Liver (tissue), 9 donors: ENCODE results near the gene COPS8. TPM values are rescaled to one million over a fixed set of nuclear protein-coding genes. Genes with fewer than 3 reads are reported as not detected.
A peak's percentile ranks its signal among the peaks of the same experiment; 100 is the strongest.

Source experiments
- DNase-seq: peaks from one replicate; pipeline ENCODE4 v3.0.0-alpha.2; 2017; ENCODE audit warnings: low spot score
- H3K27ac ChIP-seq, 2 donors: one replicate each; pipeline ENCODE4 v1.7.0; 2013; ENCODE audit warnings: inconsistent platforms in 2 of 2, low read length in 2 of 2, control low read depth in 1 of 2, low read depth in 1 of 2, mild to moderate bottlenecking in 1 of 2
- H3K27me3 ChIP-seq, 4 donors: one replicate each; pipeline versions ENCODE4 v1.6.1 to v1.7.0; 2013; ENCODE audit warnings: low read length in 3 of 4, inconsistent platforms in 1 of 4, mild to moderate bottlenecking in 1 of 4, moderate library complexity in 1 of 4; ENCODE audit not compliant: control insufficient read depth in 4 of 4, insufficient read depth in 4 of 4
- H3K36me3 ChIP-seq, 4 donors: one replicate each; pipeline versions ENCODE4 v1.6.1 to v1.7.0; 2013; ENCODE audit warnings: low read length in 3 of 4, mild to moderate bottlenecking in 3 of 4, low read depth in 1 of 4, moderate library complexity in 1 of 4; ENCODE audit not compliant: control insufficient read depth in 4 of 4, insufficient read depth in 3 of 4
- H3K4me1 ChIP-seq, 4 donors: one replicate each; pipeline versions ENCODE4 v1.6.1 to v1.7.0; 2013; ENCODE audit warnings: low read length in 3 of 4, mild to moderate bottlenecking in 3 of 4, moderate library complexity in 1 of 4; ENCODE audit not compliant: control insufficient read depth in 4 of 4, insufficient read depth in 4 of 4
- H3K4me3 ChIP-seq, 3 donors: one replicate each; pipeline versions ENCODE4 v1.6.1 to v1.7.0; 2013; ENCODE audit warnings: low read length in 3 of 3, control low read depth in 1 of 3, low read depth in 1 of 3, mild to moderate bottlenecking in 1 of 3
- H3K9ac ChIP-seq, 2 donors: one replicate each; pipeline ENCODE4 v1.7.0; 2013; ENCODE audit warnings: low read length in 2 of 2, mild to moderate bottlenecking in 2 of 2, moderate library complexity in 2 of 2, control low read depth in 1 of 2, low read depth in 1 of 2
- H3K9me3 ChIP-seq, 4 donors: one replicate each; pipeline versions ENCODE4 v1.6.1 to v1.7.0; 2013; ENCODE audit warnings: low read length in 3 of 4; ENCODE audit not compliant: control insufficient read depth in 4 of 4
- EGR1 ChIP-seq, 2 donors: IDR thresholded peaks; 2 replicates each; pipeline ENCODE4 v1.6.1; 2016 to 2018; ENCODE audit warnings: antibody characterized with exemption in 2 of 2, low read depth in 2 of 2
- FOXA2 ChIP-seq: IDR thresholded peaks from 2 replicates; pipeline ENCODE4 v1.6.1; 2016; ENCODE audit warnings: antibody characterized with exemption
- GABPA ChIP-seq, 2 donors: IDR thresholded peaks in 1 of 2; conservative IDR thresholded peaks in 1 of 2; 2 replicates each; pipeline ENCODE4 v1.6.1; 2016; ENCODE audit warnings: antibody characterized with exemption in 2 of 2, mild to moderate bottlenecking in 1 of 2, moderate library complexity in 1 of 2
- HNF4A ChIP-seq, 2 donors: conservative IDR thresholded peaks; 2 replicates each; pipeline ENCODE4 v1.6.1; 2016; ENCODE audit warnings: antibody characterized with exemption in 2 of 2, mild to moderate bottlenecking in 2 of 2
- HNF4G ChIP-seq: IDR thresholded peaks from 2 replicates; pipeline ENCODE4 v1.6.1; 2016; ENCODE audit warnings: antibody characterized with exemption
- RAD21 ChIP-seq, 2 donors: IDR thresholded peaks; 2 replicates each; pipeline ENCODE4 v1.6.1; 2016; ENCODE audit warnings: antibody characterized with exemption in 2 of 2, mild to moderate bottlenecking in 2 of 2
- RXRA ChIP-seq, 2 donors: IDR thresholded peaks; 2 replicates each; pipeline ENCODE4 v1.6.1; 2017 to 2018; ENCODE audit warnings: antibody characterized with exemption in 2 of 2, mild to moderate bottlenecking in 1 of 2
- YY1 ChIP-seq: IDR thresholded peaks from 2 replicates; pipeline ENCODE4 v1.6.1; 2016; ENCODE audit warnings: antibody characterized with exemption, mild to moderate bottlenecking
- WGBS: extraction: QIAGEN DNeasy Blood & Tissue Kit; methylation state at CpG from one replicate; pipeline ENCODE4 v1.1.7; 2013; 5-methylcytosine and 5-hydroxymethylcytosine counted together
- polyA plus RNA-seq, 2 donors: library from polyadenylated mRNA; stranded (reverse) in 1 of 2; unstranded in 1 of 2; fragments of 200-250 nt in 1 of 2; fragments of >200 nt in 1 of 2; fragmentation: Nextera tagmentation in 1 of 2; extraction: Ambion mirVana in 1 of 2; gene quantifications; one replicate each; pipeline versions ENCODE4 v1.2.1 to v1.2.3, GENCODE V29; 2013 to 2015
- total RNA-seq, 2 donors: library from RNA; depleted of rRNA; stranded (reverse); fragments of >200 nt; gene quantifications; one replicate each; pipeline ENCODE4 v1.2.3, GENCODE V29; 2014
- TF ChIP-seq, protein P1 (sequence below): fragments of 150-350 bp; IDR thresholded peaks from 2 replicates; pipeline ENCODE4 v1.5.1; 2017; ENCODE audit warnings: improper control_type of control experiment, low read depth, low read length; ENCODE audit not compliant: missing input control
- TF ChIP-seq, protein P2 (sequence below): IDR thresholded peaks from 2 replicates; pipeline ENCODE4 v1.6.1; 2016; ENCODE audit warnings: antibody characterized with exemption, mild to moderate bottlenecking
- TF ChIP-seq, protein P3 (sequence below): IDR thresholded peaks from 2 replicates; pipeline ENCODE4 v1.6.1; 2016; ENCODE audit warnings: antibody characterized with exemption
- TF ChIP-seq, protein P4 (sequence below): IDR thresholded peaks from 2 replicates; pipeline ENCODE4 v1.6.1; 2016; ENCODE audit warnings: antibody characterized with exemption
- donor health status: healthy.
- donor health status: healthy.
- donor health status: healthy.
- donor health status: healthy.
- donor health status: healthy.

COPS8 gene
- total and polyA plus RNA-seq, 4 donors = 19.1 to 32.9 (median 20.1) TPM

DNA sequence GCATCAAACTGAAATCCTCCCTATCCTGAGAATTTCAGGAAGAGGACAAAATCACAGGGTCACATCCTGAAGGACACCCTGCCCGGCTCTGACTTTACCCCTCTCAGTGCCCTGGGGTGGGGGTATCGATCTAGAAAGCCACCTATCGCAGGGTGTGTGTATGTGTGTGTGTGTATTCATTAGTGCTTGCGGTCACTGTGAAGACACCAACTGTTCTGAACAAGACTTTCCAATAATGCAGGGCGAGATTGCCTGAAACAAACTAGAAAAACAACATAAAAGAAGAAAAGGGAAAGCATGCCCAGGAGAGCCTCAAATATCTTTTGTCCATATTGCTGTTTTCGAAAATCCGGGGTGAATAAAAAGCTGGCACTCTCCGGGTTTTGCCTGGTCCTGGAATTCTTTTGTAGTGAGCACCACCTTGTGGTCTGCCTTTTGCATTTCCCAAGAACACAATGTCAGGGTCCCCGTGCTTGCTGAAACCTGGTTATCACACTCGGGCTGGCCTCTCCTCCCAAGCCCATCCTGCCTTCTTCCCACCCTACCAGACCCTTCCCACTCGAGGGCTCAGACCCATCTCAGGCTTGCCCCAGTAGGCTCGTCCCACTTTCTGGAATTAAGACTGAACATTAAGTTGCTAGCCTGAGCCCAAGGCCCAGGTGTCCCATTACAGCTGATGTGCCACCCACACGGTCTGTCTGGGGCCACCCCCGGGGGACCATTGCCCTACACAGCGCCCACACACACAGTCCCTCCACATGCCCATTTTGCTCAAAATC lies 25.0 kb upstream of the COPS8 start:
- no peak overlapping the region for H3K9ac ChIP-seq
- DNase-seq = peak; percentile 39
- no peaks in the 10 kb centered on the region for H3K9me3 ChIP-seq
- peaks cover 0 to 5% (median 2%) of the 10 kb centered on the region in 4 donors for H3K4me1 ChIP-seq
- 20% methylated on average over 15 of the region's 15 CpGs for WGBS
- H3K27ac ChIP-seq = no peak overlapping the region
- H3K36me3 ChIP-seq = no peaks in the 10 kb centered on the region
- no peaks in the 10 kb centered on the region for H3K27me3 ChIP-seq
- H3K4me3 ChIP-seq = no peak overlapping the region
- TF ChIP-seq, protein P1, sequence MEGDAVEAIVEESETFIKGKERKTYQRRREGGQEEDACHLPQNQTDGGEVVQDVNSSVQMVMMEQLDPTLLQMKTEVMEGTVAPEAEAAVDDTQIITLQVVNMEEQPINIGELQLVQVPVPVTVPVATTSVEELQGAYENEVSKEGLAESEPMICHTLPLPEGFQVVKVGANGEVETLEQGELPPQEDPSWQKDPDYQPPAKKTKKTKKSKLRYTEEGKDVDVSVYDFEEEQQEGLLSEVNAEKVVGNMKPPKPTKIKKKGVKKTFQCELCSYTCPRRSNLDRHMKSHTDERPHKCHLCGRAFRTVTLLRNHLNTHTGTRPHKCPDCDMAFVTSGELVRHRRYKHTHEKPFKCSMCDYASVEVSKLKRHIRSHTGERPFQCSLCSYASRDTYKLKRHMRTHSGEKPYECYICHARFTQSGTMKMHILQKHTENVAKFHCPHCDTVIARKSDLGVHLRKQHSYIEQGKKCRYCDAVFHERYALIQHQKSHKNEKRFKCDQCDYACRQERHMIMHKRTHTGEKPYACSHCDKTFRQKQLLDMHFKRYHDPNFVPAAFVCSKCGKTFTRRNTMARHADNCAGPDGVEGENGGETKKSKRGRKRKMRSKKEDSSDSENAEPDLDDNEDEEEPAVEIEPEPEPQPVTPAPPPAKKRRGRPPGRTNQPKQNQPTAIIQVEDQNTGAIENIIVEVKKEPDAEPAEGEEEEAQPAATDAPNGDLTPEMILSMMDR = peak; percentile 70
- TF ChIP-seq YY1 = no peak
- TF ChIP-seq RAD21 (IDR thresholded peaks at IDR 0.05) = peak; percentile 90 to 92

DNA sequence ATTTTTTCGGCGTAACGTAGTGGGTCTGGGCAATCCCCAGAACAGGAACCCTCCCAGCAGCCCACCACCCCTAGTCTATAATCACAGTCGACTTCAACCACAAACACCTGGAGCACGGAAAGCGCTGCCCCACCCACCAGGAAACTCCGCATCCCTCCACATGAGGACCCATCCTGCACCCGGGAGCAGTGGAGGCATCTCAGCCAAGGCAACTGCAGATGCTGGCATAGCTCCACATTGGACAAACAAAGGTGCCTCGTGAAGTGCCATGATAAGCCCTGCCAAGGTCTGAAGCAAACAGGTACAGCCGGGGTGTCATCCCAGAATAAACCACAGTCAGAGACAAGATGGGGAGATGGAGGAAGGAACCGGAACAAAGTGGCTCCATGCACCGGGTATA lies 24.3 kb upstream of the COPS8 start:
- H3K27me3 ChIP-seq = no peaks in the 10 kb centered on the region
- H3K4me1 ChIP-seq = peaks cover 0 to 5% (median 2%) of the 10 kb centered on the region in 4 donors
- no peak for DNase-seq
- no peak overlapping the region for H3K4me3 ChIP-seq
- no peaks in the 10 kb centered on the region for H3K36me3 ChIP-seq
- H3K9ac ChIP-seq = no peak overlapping the region
- no peaks in the 10 kb centered on the region for H3K9me3 ChIP-seq
- no peak overlapping the region for H3K27ac ChIP-seq
- TF ChIP-seq, protein P2, sequence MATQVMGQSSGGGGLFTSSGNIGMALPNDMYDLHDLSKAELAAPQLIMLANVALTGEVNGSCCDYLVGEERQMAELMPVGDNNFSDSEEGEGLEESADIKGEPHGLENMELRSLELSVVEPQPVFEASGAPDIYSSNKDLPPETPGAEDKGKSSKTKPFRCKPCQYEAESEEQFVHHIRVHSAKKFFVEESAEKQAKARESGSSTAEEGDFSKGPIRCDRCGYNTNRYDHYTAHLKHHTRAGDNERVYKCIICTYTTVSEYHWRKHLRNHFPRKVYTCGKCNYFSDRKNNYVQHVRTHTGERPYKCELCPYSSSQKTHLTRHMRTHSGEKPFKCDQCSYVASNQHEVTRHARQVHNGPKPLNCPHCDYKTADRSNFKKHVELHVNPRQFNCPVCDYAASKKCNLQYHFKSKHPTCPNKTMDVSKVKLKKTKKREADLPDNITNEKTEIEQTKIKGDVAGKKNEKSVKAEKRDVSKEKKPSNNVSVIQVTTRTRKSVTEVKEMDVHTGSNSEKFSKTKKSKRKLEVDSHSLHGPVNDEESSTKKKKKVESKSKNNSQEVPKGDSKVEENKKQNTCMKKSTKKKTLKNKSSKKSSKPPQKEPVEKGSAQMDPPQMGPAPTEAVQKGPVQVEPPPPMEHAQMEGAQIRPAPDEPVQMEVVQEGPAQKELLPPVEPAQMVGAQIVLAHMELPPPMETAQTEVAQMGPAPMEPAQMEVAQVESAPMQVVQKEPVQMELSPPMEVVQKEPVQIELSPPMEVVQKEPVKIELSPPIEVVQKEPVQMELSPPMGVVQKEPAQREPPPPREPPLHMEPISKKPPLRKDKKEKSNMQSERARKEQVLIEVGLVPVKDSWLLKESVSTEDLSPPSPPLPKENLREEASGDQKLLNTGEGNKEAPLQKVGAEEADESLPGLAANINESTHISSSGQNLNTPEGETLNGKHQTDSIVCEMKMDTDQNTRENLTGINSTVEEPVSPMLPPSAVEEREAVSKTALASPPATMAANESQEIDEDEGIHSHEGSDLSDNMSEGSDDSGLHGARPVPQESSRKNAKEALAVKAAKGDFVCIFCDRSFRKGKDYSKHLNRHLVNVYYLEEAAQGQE = no peak
- TF ChIP-seq, protein P3, sequence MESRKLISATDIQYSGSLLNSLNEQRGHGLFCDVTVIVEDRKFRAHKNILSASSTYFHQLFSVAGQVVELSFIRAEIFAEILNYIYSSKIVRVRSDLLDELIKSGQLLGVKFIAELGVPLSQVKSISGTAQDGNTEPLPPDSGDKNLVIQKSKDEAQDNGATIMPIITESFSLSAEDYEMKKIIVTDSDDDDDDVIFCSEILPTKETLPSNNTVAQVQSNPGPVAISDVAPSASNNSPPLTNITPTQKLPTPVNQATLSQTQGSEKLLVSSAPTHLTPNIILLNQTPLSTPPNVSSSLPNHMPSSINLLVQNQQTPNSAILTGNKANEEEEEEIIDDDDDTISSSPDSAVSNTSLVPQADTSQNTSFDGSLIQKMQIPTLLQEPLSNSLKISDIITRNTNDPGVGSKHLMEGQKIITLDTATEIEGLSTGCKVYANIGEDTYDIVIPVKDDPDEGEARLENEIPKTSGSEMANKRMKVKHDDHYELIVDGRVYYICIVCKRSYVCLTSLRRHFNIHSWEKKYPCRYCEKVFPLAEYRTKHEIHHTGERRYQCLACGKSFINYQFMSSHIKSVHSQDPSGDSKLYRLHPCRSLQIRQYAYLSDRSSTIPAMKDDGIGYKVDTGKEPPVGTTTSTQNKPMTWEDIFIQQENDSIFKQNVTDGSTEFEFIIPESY = no peak
- TF ChIP-seq YY1 (no peak), RXRA (IDR thresholded peaks at IDR 0.05) (no peak), FOXA2 (no peak)
- WGBS = 73% methylated on average over 12 of the region's 12 CpGs

DNA sequence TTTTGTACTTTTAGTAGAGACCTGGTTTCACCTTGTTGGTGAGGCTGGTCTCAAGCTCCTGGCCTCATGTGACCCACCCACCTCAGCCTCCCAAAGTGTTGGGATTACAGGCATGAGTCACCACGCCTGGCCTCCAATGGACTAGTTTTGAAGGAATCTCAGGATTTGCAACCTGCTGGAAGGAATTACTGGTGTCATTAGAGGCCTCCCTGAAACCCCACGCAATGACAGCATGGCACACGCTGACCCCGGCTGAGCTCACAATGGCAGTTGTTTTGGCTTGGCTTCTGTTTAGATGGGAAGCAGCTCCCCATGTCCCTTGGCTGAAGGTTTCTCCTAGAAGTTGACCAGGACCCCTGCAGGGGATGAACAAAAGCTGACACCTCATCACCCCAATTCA lies 23.1 kb upstream of the COPS8 start:
- H3K9me3 ChIP-seq = no peaks in the 10 kb centered on the region
- peaks cover 0 to 5% (median 2%) of the 10 kb centered on the region in 4 donors for H3K4me1 ChIP-seq
- WGBS = 94% methylated on average over 4 of the region's 4 CpGs
- no peak overlapping the region for H3K27ac ChIP-seq
- TF ChIP-seq GABPA (IDR thresholded peaks at IDR 0.05 in 1 of 2, conservative IDR thresholded peaks at IDR 0.05 in 1 of 2) = no peak
- TF ChIP-seq HNF4G = no peak
- TF ChIP-seq, protein P2 = no peak
- TF ChIP-seq EGR1 (IDR thresholded peaks at IDR 0.05; ENCODE audit: low read depth in 2 of 2) = no peak
- no peak for TF ChIP-seq YY1
- TF ChIP-seq HNF4A (conservative IDR thresholded peaks at IDR 0.05) = no peak
- no peak for TF ChIP-seq FOXA2
- TF ChIP-seq, protein P4, sequence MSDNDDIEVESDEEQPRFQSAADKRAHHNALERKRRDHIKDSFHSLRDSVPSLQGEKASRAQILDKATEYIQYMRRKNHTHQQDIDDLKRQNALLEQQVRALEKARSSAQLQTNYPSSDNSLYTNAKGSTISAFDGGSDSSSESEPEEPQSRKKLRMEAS = no peak
- no peak overlapping the region for H3K9ac ChIP-seq
- DNase-seq = no peak
- H3K27me3 ChIP-seq = no peaks in the 10 kb centered on the region
- H3K4me3 ChIP-seq = no peak overlapping the region
- no peaks in the 10 kb centered on the region for H3K36me3 ChIP-seq
